Heart left ventricle (tissue), 13 donors: ENCODE data around the gene NADSYN1.

Experiments used
- CTCF ChIP-seq, 12 donors: fragments of 200-600 bp; sonication (generic) in 4 of 12; IDR thresholded peaks; one replicate each; pipeline versions ENCODE4 v1.5.0 to v1.8.0; 2018 to 2022; ENCODE audit warnings: antibody characterized with exemption in 12 of 12, mild to moderate bottlenecking in 5 of 12
- POLR2A ChIP-seq, 2 donors: fragments of 450-650 bp; IDR thresholded peaks; one replicate each; pipeline ENCODE4 v1.6.1; 2017; ENCODE audit warnings: antibody characterized with exemption in 2 of 2, mild to moderate bottlenecking in 2 of 2, moderate library complexity in 2 of 2
- donor health status: ischemic (EF 13 %, LVEDD 7.1; RV severe dilation, severe dysfunction).
- donor health status: DM: no; HTN: yes; CAD: no.
- donor health status: DM: no; HTN: no; CAD: no.
- donor health status: ischemic (EF 25% LVEDD 6.9; RV normal size, moderate dysfunction).
- donor health status: ischemic (EF 25% LVEDD 5.7; RV mildly dilated, moderate dysfunction).
- donor health status: ischemic (EF 35%, LVEDD 5.7; RV mildly dilated, moderate dysfunction).
- donor health status: nonischemic (EF 11% LVEDD 7.7; RV severe dilation, severe dysfunction).
- donor health status: DM: yes; HTN: yes; CAD: no.
- donor health status: PGD.
- donor health status: ischemic (EF 29% LVEDD 5.4; RV normal size, mild dysfunction).
- donor health status: nonischemic (EF 23%, LVEDD 6.1; RV moderate dilation, normal function).

DNA sequence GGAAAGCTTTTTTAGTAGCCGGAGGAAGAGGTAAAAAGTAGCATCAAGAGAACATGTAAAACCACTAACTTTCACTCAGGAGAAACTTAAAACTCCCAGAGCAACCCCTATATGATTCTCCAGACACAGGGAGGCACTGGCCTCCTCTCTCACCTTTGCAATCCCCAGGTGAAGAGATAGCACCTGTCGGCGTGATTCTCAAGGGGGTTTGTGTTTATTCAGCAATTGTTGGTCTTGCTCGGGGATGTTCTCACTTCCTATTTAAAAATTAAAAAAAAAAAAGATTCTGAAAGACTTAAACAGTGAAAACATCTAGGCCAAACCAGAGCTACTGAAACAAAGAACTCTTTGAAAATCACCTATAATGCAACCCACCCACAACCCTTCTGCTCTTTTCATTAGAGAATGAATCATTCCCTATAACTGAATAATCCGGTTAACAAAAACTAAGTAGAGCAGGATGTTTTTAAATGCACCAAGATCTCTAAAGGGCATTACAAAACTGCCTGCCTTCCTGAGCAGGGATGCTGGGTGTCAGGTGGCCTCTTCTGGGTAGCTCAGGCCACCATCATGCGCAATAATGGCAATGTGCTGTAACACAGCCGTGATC lies 29.7 kb upstream of the NADSYN1 start:
- TF ChIP-seq CTCF (IDR thresholded peaks at IDR 0.05) (no peak), POLR2A (IDR thresholded peaks at IDR 0.05) (no peak)
